Tibial artery (tissue), 4 donors: ENCODE measurements around the gene KCNK3.
"Not testable (repeated sequence)": the region's sequence is repeated elsewhere in the genome, so short reads cannot be mapped to it uniquely, and the experiment has no call there.

Experiments used
- DNase-seq, 2 donors: peaks; one replicate each; pipeline ENCODE4 v3.0.0-alpha.2; 2019
- H3K27ac ChIP-seq, 2 donors: fragments of 200-600 bp; sonication (generic) in 1 of 2; 1 replicate in 1 of 2; 2 replicates in 1 of 2; pipeline ENCODE4 v1.5.1; 2018 to 2019; ENCODE audit warnings: mild to moderate bottlenecking in 1 of 2
- H3K27me3 ChIP-seq, 2 donors: fragments of 200-600 bp; sonication (generic) in 1 of 2; one replicate each; pipeline versions ENCODE4 v1.5.1 to v1.6.0; 2016 to 2019
- H3K36me3 ChIP-seq, 3 donors: fragments of 200-600 bp; sonication (generic) in 2 of 3; one replicate each; pipeline ENCODE4 v1.5.1; 2016 to 2019; ENCODE audit warnings: mild to moderate bottlenecking in 2 of 3
- H3K4me1 ChIP-seq, 4 donors: fragments of 200-600 bp; sonication (generic) in 2 of 4; 1 replicate in 3 of 4; 2 replicates in 1 of 4; pipeline ENCODE4 v1.5.1; 2016 to 2019
- H3K4me3 ChIP-seq, 2 donors: fragments of 200-600 bp; sonication (generic) in 1 of 2; 1 replicate in 1 of 2; 2 replicates in 1 of 2; pipeline ENCODE4 v1.5.1; 2018 to 2019; ENCODE audit warnings: mild to moderate bottlenecking in 2 of 2
- H3K9me3 ChIP-seq, 3 donors: fragments of 200-600 bp; sonication (generic) in 1 of 3; one replicate each; pipeline ENCODE4 v1.5.1; 2016 to 2019
- CTCF ChIP-seq, 2 experiments: fragments of 200-600 bp in 1 of 2; fragments of 450-650 bp in 1 of 2; IDR thresholded peaks; one replicate each; pipeline ENCODE4 v1.5.1; 2017 to 2019; ENCODE audit warnings: antibody characterized with exemption in 2 of 2, mild to moderate bottlenecking in 1 of 2, moderate library complexity in 1 of 2
- intact Hi-C: fragments of 100-400 bp; cut with DNase I; formaldehyde crosslinking; loops from one replicate; pipeline ENCODE4 v1.15.0; 2023; ENCODE audit warnings: low total_unique reads

The KCNK3 gene

GRCh38 chr2:26758790-26759321 is 66.3 kb downstream of the KCNK3 start:
- peak overlapping the region in 1 of 2 donors; percentile 38 for H3K27ac ChIP-seq
- H3K4me3 ChIP-seq: no peak overlapping the region
- DNase-seq: no peak
- intact Hi-C loops: no loop called here
- H3K9me3 ChIP-seq: no peaks in the 10 kb centered on the region
- H3K36me3 ChIP-seq: no peaks in the 10 kb centered on the region
- TF ChIP-seq CTCF (IDR thresholded peaks at IDR 0.05): no peak
- peaks cover 0 to 23% (median 21%) of the 10 kb centered on the region in 4 donors for H3K4me1 ChIP-seq
- no peaks in the 10 kb centered on the region for H3K27me3 ChIP-seq

- peaks cover 0 to 25% (median 23%) of the 10 kb centered on the region in 4 donors for H3K4me1 ChIP-seq
- H3K27me3 ChIP-seq: no peaks in the 10 kb centered on the region
- intact Hi-C loops: no loop called here
- no peak overlapping the region for H3K4me3 ChIP-seq
- no peaks in the 10 kb centered on the region for H3K36me3 ChIP-seq
- TF ChIP-seq CTCF (IDR thresholded peaks at IDR 0.05): no peak
- H3K9me3 ChIP-seq: no peaks in the 10 kb centered on the region
- no peak overlapping the region for H3K27ac ChIP-seq
- no peak for DNase-seq
Observed at GRCh38 chr2:26759845-26760244, 67.3 kb downstream of the KCNK3 start.

GRCh38 chr2:26760991-26761390 is 68.5 kb downstream of the KCNK3 start:
- intact Hi-C loops, H3K9me3 ChIP-seq, H3K27me3 ChIP-seq, DNase-seq, H3K4me3 ChIP-seq, H3K27ac ChIP-seq, H3K36me3 ChIP-seq: not testable (repeated sequence)
- peaks cover 0 to 36% (median 34%) of the 10 kb centered on the region in 4 donors for H3K4me1 ChIP-seq

- no peak for TF ChIP-seq CTCF (IDR thresholded peaks at IDR 0.05)
- Histone ChIP-seq H3K27ac (no peak overlapping the region), H3K9me3 (no peaks in the 10 kb centered on the region), H3K36me3 (peaks cover 0 to 5% (median 0%) of the 10 kb centered on the region in 3 donors), H3K4me1 (peaks cover 0 to 50% (median 36%) of the 10 kb centered on the region in 4 donors), H3K4me3 (no peak overlapping the region), H3K27me3 (no peaks in the 10 kb centered on the region)
- DNase-seq: no peak
- intact Hi-C loops: no loop called here
Observed at GRCh38 chr2:26763019-26763418, 70.5 kb downstream of the KCNK3 start.

- peak within 1 kb of the TSS; percentile 72 to 85 for H3K4me3 ChIP-seq
- no peak for TF ChIP-seq CTCF (IDR thresholded peaks at IDR 0.05)
- peaks cover 0 to 52% (median 34%) of the 10 kb centered on the region in 4 donors for H3K4me1 ChIP-seq
- DNase-seq: peak; percentile 76 to 91
- peak within 1 kb of the TSS; percentile 88 to 93 for H3K27ac ChIP-seq
- no peaks in the 10 kb centered on the region for H3K27me3 ChIP-seq
- H3K36me3 ChIP-seq: peaks cover 0 to 6% (median 0%) of the 10 kb centered on the region in 3 donors
- intact Hi-C loops: no loop called here
- H3K9me3 ChIP-seq: no peaks in the 10 kb centered on the region
Observed at GRCh38 chr2:26764078-26764887, 71.8 kb downstream of the KCNK3 start, which contains the start of gene SLC35F6. Gene SLC35F6 (plus strand): TSS chr2:26764284. CDS start chr2:26764350, 66 bp downstream.

- peak overlapping the region; percentile 72 to 85 for H3K4me3 ChIP-seq
- intact Hi-C loops: no loop called here
- H3K27ac ChIP-seq: peak overlapping the region; percentile 88 to 93
- H3K36me3 ChIP-seq: peaks cover 0 to 6% (median 0%) of the 10 kb centered on the region in 3 donors
- no peaks in the 10 kb centered on the region for H3K27me3 ChIP-seq
- DNase-seq: no peak
- H3K4me1 ChIP-seq: peaks cover 0 to 58% (median 40%) of the 10 kb centered on the region in 4 donors
- no peak for TF ChIP-seq CTCF (IDR thresholded peaks at IDR 0.05)
- H3K9me3 ChIP-seq: no peaks in the 10 kb centered on the region
Observed at GRCh38 chr2:26764906-26765305, 72.4 kb downstream of the KCNK3 start.
